ENCODE results near the gene UTF1. TPM values are rescaled to one million over a fixed set of nuclear protein-coding genes. Genes with fewer than 3 reads are reported as not detected.

UTF1 gene
- total RNA-seq, 4 donors from 2014 or later: not detected

DNA sequence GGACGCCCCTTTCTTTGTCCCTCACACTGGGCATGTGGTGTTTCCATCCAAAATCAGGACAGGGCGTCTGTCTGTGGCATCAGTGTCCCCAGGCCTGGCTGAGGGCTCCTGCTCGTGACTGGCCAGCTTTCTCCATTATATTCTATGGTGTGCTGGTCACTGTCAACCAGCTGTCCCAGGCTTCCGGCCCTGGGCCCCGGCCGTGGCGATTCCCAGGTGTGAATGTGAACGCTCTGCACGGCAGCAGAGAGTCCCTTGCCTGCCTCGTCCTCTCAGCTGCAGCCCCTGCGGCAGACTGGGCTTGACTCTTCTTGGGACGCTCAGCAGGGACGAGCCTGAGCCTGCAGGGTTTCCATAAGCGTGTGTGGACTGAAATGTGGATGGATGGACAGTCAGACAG lies 5.9 kb upstream of the UTF1 start:
- no peak for DNase-seq
- Histone ChIP-seq H3K36me3 (no peaks in the 10 kb centered on the region), H3K4me1 (no peaks in the 10 kb centered on the region), H3K9me3 (no peaks in the 10 kb centered on the region), H3K4me3 (no peak overlapping the region), H3K27me3 (peaks cover 0 to 78% (median 5%) of the 10 kb centered on the region in 4 donors), H3K27ac (no peak overlapping the region)
- no peak for TF ChIP-seq CTCF (IDR thresholded peaks at IDR 0.05)
- no peak for TF ChIP-seq POLR2A (IDR thresholded peaks at IDR 0.05)
- WGBS, 2 donors: 46 to 100% methylated on average over 2 to 12 of the region's 14 CpGs
- intact Hi-C loops (cut with DNase I): no loop called here

DNA sequence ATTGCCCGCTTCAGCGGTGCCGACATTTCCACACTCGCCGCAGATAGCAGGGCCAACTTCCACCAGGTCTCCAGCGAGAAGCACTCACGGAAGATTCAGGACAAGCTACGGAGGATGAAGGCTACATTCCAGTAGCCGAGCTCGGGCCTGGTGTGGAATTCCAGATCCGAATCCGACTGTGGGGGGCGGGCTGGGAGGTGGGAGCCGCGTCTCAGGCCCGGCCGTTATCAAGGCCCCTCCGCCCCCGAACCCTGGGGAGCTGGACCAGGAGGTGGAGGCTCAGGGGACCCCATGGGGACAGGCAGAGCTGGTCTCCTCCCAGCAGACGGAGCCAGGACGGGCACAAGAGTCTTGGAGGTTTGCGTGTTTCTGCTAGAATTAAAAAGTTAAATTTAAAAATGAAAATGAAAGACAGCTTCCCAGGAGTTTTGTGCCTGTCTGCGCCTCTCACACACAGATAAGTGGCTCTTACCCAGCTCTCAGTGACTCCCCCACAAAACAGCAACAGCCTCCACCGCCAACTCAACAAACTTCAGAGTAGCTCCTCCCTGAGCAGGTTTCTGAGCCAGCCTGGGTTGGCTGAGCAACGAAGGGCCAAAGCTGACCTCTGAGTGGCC lies 5.2 kb upstream of the UTF1 start:
- no peak overlapping the region for H3K4me3 ChIP-seq

DNA sequence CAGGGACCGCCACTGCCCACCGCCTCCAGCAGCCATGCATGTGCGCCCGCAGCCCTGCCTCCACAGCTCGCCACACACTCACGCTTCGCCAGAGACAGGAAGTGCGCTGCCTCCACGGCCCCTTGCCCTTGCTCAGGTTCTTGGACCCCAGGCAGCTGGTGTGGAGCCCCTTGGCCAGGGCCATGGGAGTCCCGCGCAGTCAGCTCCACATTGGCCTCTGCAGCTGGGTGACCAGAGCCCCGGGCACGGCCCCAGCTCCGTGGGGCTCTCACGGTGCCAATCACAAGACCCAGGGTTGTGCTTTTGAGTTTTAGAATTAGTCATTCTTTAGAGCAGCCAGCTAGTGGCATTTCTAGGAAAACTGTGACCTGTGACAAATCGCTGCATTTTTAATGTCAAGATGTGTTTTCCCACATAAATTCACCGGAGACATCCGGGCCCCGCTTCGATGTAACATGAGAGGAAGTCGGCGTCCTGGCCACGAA lies 4.3 kb upstream of the UTF1 start:
- Histone ChIP-seq H3K27ac (no peak overlapping the region), H3K4me3 (no peak overlapping the region), H3K27me3 (peaks cover 4 to 80% (median 7%) of the 10 kb centered on the region in 4 donors), H3K4me1 (peaks cover 0 to 12% (median 11%) of the 10 kb centered on the region in 3 donors), H3K36me3 (no peaks in the 10 kb centered on the region), H3K9me3 (no peaks in the 10 kb centered on the region)
- intact Hi-C loops (cut with DNase I): no loop called here
- TF ChIP-seq CTCF (IDR thresholded peaks at IDR 0.05): no peak
- no peak for TF ChIP-seq POLR2A (IDR thresholded peaks at IDR 0.05)
- no peak for DNase-seq
- 23 to 86% methylated on average over 8 to 9 of the region's 23 CpGs for WGBS, 2 donors

More for the DNA sequence above, 5.2 kb upstream of the UTF1 start:
- intact Hi-C loops (cut with DNase I): no loop called here
- H3K36me3 ChIP-seq: no peaks in the 10 kb centered on the region
- no peak overlapping the region for H3K27ac ChIP-seq
- TF ChIP-seq POLR2A (IDR thresholded peaks at IDR 0.05) (no peak), CTCF (IDR thresholded peaks at IDR 0.05) (no peak)
- H3K9me3 ChIP-seq: no peaks in the 10 kb centered on the region
- H3K4me1 ChIP-seq: peaks cover 0 to 5% (median 3%) of the 10 kb centered on the region in 3 donors
- no peak for DNase-seq
- 71 to 80% methylated on average over 19 to 21 of the region's 25 CpGs for WGBS, 2 donors
- peaks cover 3 to 78% (median 7%) of the 10 kb centered on the region in 4 donors for H3K27me3 ChIP-seq

DNA sequence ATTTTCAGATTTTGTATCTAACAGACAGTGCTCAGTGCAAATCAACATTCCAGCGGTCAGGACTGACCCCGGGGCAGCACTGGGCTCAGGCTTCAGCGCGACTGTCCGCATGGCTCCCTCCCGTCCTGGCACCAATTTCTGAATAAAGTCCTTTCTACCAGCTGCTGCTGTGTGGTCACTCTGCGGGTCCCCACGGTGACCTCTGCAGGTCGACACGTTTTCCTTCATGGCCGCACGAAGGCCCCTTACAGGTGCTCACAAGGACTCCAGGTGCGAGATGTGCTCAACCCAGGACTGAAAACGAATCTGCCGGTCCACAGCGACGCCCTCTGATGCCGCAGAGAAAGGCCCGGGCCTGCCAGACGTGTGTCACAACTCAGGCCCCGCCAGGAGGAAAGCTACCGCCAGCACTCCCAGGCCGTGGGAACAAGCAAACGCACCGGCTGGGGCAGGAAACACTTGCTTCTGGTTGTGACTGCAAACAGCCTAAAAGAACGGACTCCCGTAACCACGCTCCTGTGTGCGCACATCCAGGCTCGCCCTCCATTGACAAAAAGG lies 3.7 kb upstream of the UTF1 start:
- Histone ChIP-seq H3K9me3 (no peaks in the 10 kb centered on the region), H3K4me1 (peaks cover 0 to 17% (median 16%) of the 10 kb centered on the region in 3 donors), H3K36me3 (no peaks in the 10 kb centered on the region), H3K27ac (no peak overlapping the region), H3K4me3 (no peak overlapping the region), H3K27me3 (peaks cover 4 to 80% (median 7%) of the 10 kb centered on the region in 4 donors)
- DNase-seq: no peak
- 83 to 88% methylated on average over 6 to 8 of the region's 30 CpGs for WGBS, 2 donors
- intact Hi-C loops (cut with DNase I): no loop called here
- TF ChIP-seq POLR2A (IDR thresholded peaks at IDR 0.05) (no peak), CTCF (IDR thresholded peaks at IDR 0.05) (peak in 1 of 6 experiments; percentile 6)

- intact Hi-C loops (cut with DNase I): no loop called here
- no peak for DNase-seq
- Histone ChIP-seq H3K4me1 (peaks cover 0 to 17% (median 16%) of the 10 kb centered on the region in 3 donors), H3K4me3 (no peak overlapping the region), H3K9me3 (no peaks in the 10 kb centered on the region), H3K27me3 (peaks cover 4 to 85% (median 12%) of the 10 kb centered on the region in 4 donors), H3K27ac (no peak overlapping the region), H3K36me3 (no peaks in the 10 kb centered on the region)
- TF ChIP-seq POLR2A (IDR thresholded peaks at IDR 0.05): no peak
- no peak for TF ChIP-seq CTCF (IDR thresholded peaks at IDR 0.05)
- 84 to 87% methylated on average over 15 to 18 of the region's 21 CpGs for WGBS, 2 donors
These were observed 2.8 kb upstream of the UTF1 start for GRCh38 chr10:133227256-133227655.

Measured in esophagus squamous epithelium (tissue), 5 donors.